HEK293 (cell line): ENCODE data around the gene SMOC1.

ENCODE experiments used
- CTCF ChIA-PET: fragments of 350-600 bp; formaldehyde crosslinking; extraction: SDS; loops from one replicate; lab custom pipeline; 2021; ENCODE audit warnings: antibody characterized with exemption; lab: Yijun Ruan, JAX
- POLR2A ChIA-PET: fragments of 300-600 bp; formaldehyde crosslinking; extraction: SDS; loops from one replicate; lab custom pipeline; 2020; ENCODE audit warnings: antibody characterized with exemption, inconsistent platforms; lab: Yijun Ruan, JAX
- H3K27ac ChIP-seq: fragments of 200-500 bp; sonication (Bioruptor generic); 2 replicates; pipeline ENCODE4 v1.5.1; 2014; ENCODE audit warnings: low read depth, low read length, control low read depth, inconsistent platforms; ENCODE audit errors: extremely low read depth
- H3K36me3 ChIP-seq, 2 experiments: fragments of 200-500 bp in 1 of 2; sonication (Bioruptor generic) in 1 of 2; 1 replicate in 1 of 2; 2 replicates in 1 of 2; pipeline ENCODE4 v1.5.1; 2014 to 2017; ENCODE audit warnings: inconsistent platforms in 2 of 2, low read length in 2 of 2; ENCODE audit not compliant: control insufficient read depth in 2 of 2, insufficient read depth in 1 of 2
- H3K4me1 ChIP-seq: fragments of 200-500 bp; sonication (Bioruptor generic); 2 replicates; pipeline ENCODE4 v1.5.1; 2014; ENCODE audit warnings: mild to moderate bottlenecking, low read length, inconsistent platforms; ENCODE audit not compliant: control insufficient read depth, insufficient read depth
- H3K4me3 ChIP-seq: 2 replicates; pipeline ENCODE4 v1.5.1; 2011; ENCODE audit warnings: low read depth, mild to moderate bottlenecking, control low read depth, low read length, moderate library complexity
- H3K9me3 ChIP-seq: fragments of 200-500 bp; sonication (Bioruptor generic); 2 replicates; pipeline ENCODE4 v1.5.1; 2014; ENCODE audit warnings: low read depth, low read length, inconsistent platforms; ENCODE audit not compliant: control insufficient read depth, insufficient read depth
- BCL11A ChIP-seq: fragments of 450-650 bp; formaldehyde crosslinking; IDR thresholded peaks from 2 replicates; pipeline ENCODE4 v1.5.1; 2016; ENCODE audit warnings: low read depth, missing biosample characterization, missing genetic modification characterization
- EGR2 ChIP-seq: fragments of 450-650 bp; formaldehyde crosslinking; IDR thresholded peaks from 2 replicates; pipeline ENCODE4 v1.5.1; 2016; ENCODE audit warnings: low read depth, missing biosample characterization, missing genetic modification characterization
- FEZF1 ChIP-seq: fragments of 450-650 bp; formaldehyde crosslinking; IDR thresholded peaks from 2 replicates; pipeline ENCODE4 v1.5.1; 2016; ENCODE audit warnings: missing biosample characterization, missing genetic modification characterization
- GFI1B ChIP-seq: fragments of 450-650 bp; formaldehyde crosslinking; IDR thresholded peaks from 2 replicates; pipeline ENCODE4 v1.5.1; 2016; ENCODE audit warnings: missing biosample characterization, missing genetic modification characterization
- GLI2 ChIP-seq: fragments of 450-650 bp; formaldehyde crosslinking; IDR thresholded peaks from 2 replicates; pipeline ENCODE4; 2017; ENCODE audit warnings: missing biosample characterization, missing genetic modification characterization, low read depth, borderline replicate concordance
- GLI4 ChIP-seq: fragments of 450-650 bp; formaldehyde crosslinking; IDR thresholded peaks from 2 replicates; pipeline ENCODE4 v1.5.1; 2016; ENCODE audit warnings: missing biosample characterization, missing genetic modification characterization
- GLIS1 ChIP-seq: fragments of 450-650 bp; formaldehyde crosslinking; IDR thresholded peaks from 2 replicates; pipeline ENCODE4 v1.5.1; 2016; ENCODE audit warnings: missing biosample characterization, missing genetic modification characterization
- KLF7 ChIP-seq: fragments of 450-650 bp; formaldehyde crosslinking; IDR thresholded peaks from 2 replicates; pipeline ENCODE4 v1.5.1; 2016; ENCODE audit warnings: missing biosample characterization, missing genetic modification characterization, borderline replicate concordance
- PRDM1 ChIP-seq: fragments of 450-650 bp; formaldehyde crosslinking; IDR thresholded peaks from 2 replicates; pipeline ENCODE4; 2016; ENCODE audit warnings: missing biosample characterization, missing genetic modification characterization
- SP7 ChIP-seq: fragments of 450-650 bp; formaldehyde crosslinking; IDR thresholded peaks from 2 replicates; pipeline ENCODE4 v1.5.1; 2016; ENCODE audit warnings: missing biosample characterization, missing genetic modification characterization
- ZFP41 ChIP-seq: fragments of 450-650 bp; formaldehyde crosslinking; IDR thresholded peaks from 2 replicates; pipeline ENCODE4 v1.5.1; 2016; ENCODE audit warnings: missing biosample characterization, missing genetic modification characterization, borderline replicate concordance
- ZNF16 ChIP-seq: fragments of 450-650 bp; formaldehyde crosslinking; IDR thresholded peaks from 2 replicates; pipeline ENCODE4 v1.5.1; 2016; ENCODE audit warnings: low read depth, missing biosample characterization, missing genetic modification characterization
- ZNF174 ChIP-seq: fragments of 450-650 bp; formaldehyde crosslinking; IDR thresholded peaks from 2 replicates; pipeline ENCODE4 v1.5.0; 2017; ENCODE audit warnings: missing biosample characterization, mild to moderate bottlenecking, missing genetic modification characterization
- ZNF19 ChIP-seq: fragments of 450-650 bp; formaldehyde crosslinking; IDR thresholded peaks from 2 replicates; pipeline ENCODE4; 2016; ENCODE audit warnings: missing biosample characterization, missing genetic modification characterization, low read depth
- ZNF335 ChIP-seq: fragments of 450-650 bp; formaldehyde crosslinking; conservative IDR thresholded peaks from 2 replicates; pipeline ENCODE4 v1.5.1; 2016; ENCODE audit warnings: missing biosample characterization, missing genetic modification characterization
- ZNF514 ChIP-seq: fragments of 450-650 bp; formaldehyde crosslinking; IDR thresholded peaks from 2 replicates; pipeline ENCODE4 v1.5.1; 2016; ENCODE audit warnings: missing biosample characterization, missing genetic modification characterization
- ZNF530 ChIP-seq: fragments of 450-650 bp; formaldehyde crosslinking; IDR thresholded peaks from 2 replicates; pipeline ENCODE4 v1.5.1; 2016; ENCODE audit warnings: low read depth, missing biosample characterization, missing genetic modification characterization
- ZNF585B ChIP-seq: fragments of 450-650 bp; formaldehyde crosslinking; IDR thresholded peaks from 2 replicates; pipeline ENCODE4 v1.5.1; 2016; ENCODE audit warnings: missing biosample characterization, missing genetic modification characterization
- ZNF747 ChIP-seq: fragments of 450-650 bp; formaldehyde crosslinking; IDR thresholded peaks from 2 replicates; pipeline ENCODE4 v1.5.1; 2016; ENCODE audit warnings: missing biosample characterization, missing genetic modification characterization
- ZSCAN23 ChIP-seq: fragments of 450-650 bp; formaldehyde crosslinking; IDR thresholded peaks from 2 replicates; pipeline ENCODE4 v1.5.1; 2016; ENCODE audit warnings: missing biosample characterization, missing genetic modification characterization
- TF ChIP-seq, protein P1 (sequence below): fragments of 450-650 bp; formaldehyde crosslinking; IDR thresholded peaks from 2 replicates; pipeline ENCODE4 v1.5.1; 2016; ENCODE audit warnings: missing biosample characterization, missing genetic modification characterization
- TF ChIP-seq, protein P2 (sequence below): fragments of 450-650 bp; formaldehyde crosslinking; IDR thresholded peaks from 2 replicates; pipeline ENCODE4 v1.5.1; 2016; ENCODE audit warnings: missing biosample characterization, missing genetic modification characterization, low read depth
- TF ChIP-seq, protein P3 (sequence below): fragments of 450-650 bp; formaldehyde crosslinking; IDR thresholded peaks from 2 replicates; pipeline ENCODE4 v1.5.1; 2016; ENCODE audit warnings: missing biosample characterization, missing genetic modification characterization, low read depth

Gene SMOC1

DNA sequence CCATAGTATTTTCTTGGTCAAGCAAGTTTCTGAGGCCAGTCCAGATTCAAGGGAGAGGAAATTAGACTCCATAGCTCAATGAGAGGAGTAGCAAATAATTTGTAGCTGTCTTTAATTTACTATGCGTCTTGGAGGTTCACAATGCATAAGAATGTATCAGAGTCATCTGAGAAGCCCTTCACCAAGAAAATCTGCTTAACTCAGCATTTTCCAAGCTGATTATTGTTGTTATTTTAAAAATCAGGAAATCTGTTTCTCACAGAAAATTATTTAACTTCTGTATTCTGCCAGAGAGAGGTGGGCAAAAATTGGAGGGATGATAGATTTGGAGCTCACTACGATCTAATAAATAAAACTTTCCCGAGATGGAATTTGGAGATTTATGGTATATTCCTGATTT, 72.0 kb downstream of the SMOC1 start:
- H3K27ac ChIP-seq, result no peak overlapping the region
- H3K4me1 ChIP-seq, result no peaks in the 10 kb centered on the region
- TF ChIP-seq ZNF16, result no peak
- TF ChIP-seq PRDM1, result no peak
- TF ChIP-seq GLI2 (tag by site-specific recombination), result no peak
- no peak for TF ChIP-seq ZNF335
- TF ChIP-seq EGR2, result no peak
- H3K9me3 ChIP-seq, result no peaks in the 10 kb centered on the region
- no peak overlapping the region for H3K4me3 ChIP-seq
- CTCF ChIA-PET, result interaction anchor here (0.5 to 1.6 kb wide), 4 partner anchors 17 to 157 kb away, joined by 3 to 6 read pairs (median 3); no protein-coding TSS in a partner anchor
- POLR2A ChIA-PET, result no interaction called here
- H3K36me3 ChIP-seq, result peaks cover 0 to 32% of the 10 kb centered on the region in 2 experiments; a peak in 2 of 3 replicates

DNA sequence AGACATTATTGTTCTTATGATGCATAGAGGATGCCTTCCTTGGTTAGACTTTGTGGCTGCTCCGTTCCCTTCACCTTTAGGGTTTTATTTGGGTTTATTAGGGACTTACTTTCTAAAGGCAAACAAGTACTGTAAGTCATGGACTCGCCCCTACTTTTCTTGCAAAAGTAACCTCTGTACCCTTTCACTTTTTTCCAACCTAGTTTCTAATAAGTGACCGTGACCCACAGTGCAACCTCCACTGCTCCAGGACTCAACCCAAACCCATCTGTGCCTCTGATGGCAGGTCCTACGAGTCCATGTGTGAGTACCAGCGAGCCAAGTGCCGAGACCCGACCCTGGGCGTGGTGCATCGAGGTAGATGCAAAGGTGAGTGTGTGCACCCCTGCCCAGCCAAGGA, 72.7 kb downstream of the SMOC1 start:
- Histone ChIP-seq H3K27ac (no peak overlapping the region), H3K36me3 (peaks cover 0 to 37% of the 10 kb centered on the region in 2 experiments; a peak in 2 of 3 replicates), H3K9me3 (no peaks in the 10 kb centered on the region), H3K4me1 (no peaks in the 10 kb centered on the region), H3K4me3 (no peak overlapping the region)
- POLR2A ChIA-PET, result no interaction called here
- no peak for TF ChIP-seq ZSCAN23 (tag by site-specific recombination)
- no peak for TF ChIP-seq ZNF747
- no peak for TF ChIP-seq SP7 (tag by site-specific recombination)
- no peak for TF ChIP-seq ZNF174 (tag by site-specific recombination)
- no peak for TF ChIP-seq GFI1B (tag by site-specific recombination)
- TF ChIP-seq ZNF16, result no peak
- no peak for TF ChIP-seq ZNF530
- no peak for TF ChIP-seq FEZF1 (tag by site-specific recombination)
- TF ChIP-seq, protein P1, sequence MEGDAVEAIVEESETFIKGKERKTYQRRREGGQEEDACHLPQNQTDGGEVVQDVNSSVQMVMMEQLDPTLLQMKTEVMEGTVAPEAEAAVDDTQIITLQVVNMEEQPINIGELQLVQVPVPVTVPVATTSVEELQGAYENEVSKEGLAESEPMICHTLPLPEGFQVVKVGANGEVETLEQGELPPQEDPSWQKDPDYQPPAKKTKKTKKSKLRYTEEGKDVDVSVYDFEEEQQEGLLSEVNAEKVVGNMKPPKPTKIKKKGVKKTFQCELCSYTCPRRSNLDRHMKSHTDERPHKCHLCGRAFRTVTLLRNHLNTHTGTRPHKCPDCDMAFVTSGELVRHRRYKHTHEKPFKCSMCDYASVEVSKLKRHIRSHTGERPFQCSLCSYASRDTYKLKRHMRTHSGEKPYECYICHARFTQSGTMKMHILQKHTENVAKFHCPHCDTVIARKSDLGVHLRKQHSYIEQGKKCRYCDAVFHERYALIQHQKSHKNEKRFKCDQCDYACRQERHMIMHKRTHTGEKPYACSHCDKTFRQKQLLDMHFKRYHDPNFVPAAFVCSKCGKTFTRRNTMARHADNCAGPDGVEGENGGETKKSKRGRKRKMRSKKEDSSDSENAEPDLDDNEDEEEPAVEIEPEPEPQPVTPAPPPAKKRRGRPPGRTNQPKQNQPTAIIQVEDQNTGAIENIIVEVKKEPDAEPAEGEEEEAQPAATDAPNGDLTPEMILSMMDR, result no peak
- TF ChIP-seq, protein P2, sequence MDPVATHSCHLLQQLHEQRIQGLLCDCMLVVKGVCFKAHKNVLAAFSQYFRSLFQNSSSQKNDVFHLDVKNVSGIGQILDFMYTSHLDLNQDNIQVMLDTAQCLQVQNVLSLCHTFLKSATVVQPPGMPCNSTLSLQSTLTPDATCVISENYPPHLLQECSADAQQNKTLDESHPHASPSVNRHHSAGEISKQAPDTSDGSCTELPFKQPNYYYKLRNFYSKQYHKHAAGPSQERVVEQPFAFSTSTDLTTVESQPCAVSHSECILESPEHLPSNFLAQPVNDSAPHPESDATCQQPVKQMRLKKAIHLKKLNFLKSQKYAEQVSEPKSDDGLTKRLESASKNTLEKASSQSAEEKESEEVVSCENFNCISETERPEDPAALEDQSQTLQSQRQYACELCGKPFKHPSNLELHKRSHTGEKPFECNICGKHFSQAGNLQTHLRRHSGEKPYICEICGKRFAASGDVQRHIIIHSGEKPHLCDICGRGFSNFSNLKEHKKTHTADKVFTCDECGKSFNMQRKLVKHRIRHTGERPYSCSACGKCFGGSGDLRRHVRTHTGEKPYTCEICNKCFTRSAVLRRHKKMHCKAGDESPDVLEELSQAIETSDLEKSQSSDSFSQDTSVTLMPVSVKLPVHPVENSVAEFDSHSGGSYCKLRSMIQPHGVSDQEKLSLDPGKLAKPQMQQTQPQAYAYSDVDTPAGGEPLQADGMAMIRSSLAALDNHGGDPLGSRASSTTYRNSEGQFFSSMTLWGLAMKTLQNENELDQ (tag by site-specific recombination), result no peak
- CTCF ChIA-PET, result interaction anchor here (1.6 kb wide), 1 partner anchor 61 kb away, joined by 6 read pairs; no protein-coding TSS in a partner anchor

DNA sequence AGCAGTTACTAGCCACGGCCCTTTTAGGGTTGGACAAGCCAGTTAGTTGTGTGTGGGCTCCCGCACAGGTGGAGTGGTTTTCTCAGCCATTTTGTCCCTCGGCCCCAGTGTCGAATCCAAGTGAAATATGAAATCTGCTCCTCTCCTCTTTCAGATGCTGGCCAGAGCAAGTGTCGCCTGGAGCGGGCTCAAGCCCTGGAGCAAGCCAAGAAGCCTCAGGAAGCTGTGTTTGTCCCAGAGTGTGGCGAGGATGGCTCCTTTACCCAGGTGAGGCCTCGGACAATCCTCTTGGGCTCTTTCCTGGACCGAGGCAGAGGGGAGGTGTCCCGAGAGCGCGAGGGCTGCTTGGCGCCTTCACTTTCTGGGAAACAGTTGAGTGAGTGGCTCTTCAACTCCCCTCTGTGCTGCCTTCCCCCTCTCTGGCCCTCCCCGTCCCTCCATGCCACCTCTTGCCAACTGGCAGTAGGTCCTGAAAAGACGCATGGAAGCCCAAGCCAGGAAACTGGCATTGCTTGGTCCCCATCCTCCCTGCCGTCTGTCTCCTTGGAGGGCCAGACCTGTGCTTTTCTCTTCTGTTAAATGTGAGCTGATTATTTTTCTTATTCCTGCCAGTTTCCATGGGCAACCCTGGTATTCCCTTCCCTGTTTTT, 74.2 kb downstream of the SMOC1 start:
- ChIA-PET CTCF (no interaction called here), POLR2A (no interaction called here)
- Histone ChIP-seq H3K4me1 (no peaks in the 10 kb centered on the region), H3K36me3 (peaks cover 0 to 39% of the 10 kb centered on the region in 2 experiments; a peak in 2 of 3 replicates), H3K9me3 (no peaks in the 10 kb centered on the region), H3K27ac (no peak overlapping the region), H3K4me3 (no peak overlapping the region)
- TF ChIP-seq, protein P3, sequence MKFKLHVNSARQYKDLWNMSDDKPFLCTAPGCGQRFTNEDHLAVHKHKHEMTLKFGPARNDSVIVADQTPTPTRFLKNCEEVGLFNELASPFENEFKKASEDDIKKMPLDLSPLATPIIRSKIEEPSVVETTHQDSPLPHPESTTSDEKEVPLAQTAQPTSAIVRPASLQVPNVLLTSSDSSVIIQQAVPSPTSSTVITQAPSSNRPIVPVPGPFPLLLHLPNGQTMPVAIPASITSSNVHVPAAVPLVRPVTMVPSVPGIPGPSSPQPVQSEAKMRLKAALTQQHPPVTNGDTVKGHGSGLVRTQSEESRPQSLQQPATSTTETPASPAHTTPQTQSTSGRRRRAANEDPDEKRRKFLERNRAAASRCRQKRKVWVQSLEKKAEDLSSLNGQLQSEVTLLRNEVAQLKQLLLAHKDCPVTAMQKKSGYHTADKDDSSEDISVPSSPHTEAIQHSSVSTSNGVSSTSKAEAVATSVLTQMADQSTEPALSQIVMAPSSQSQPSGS (tag by site-specific recombination), result no peak
- TF ChIP-seq BCL11A (tag by site-specific recombination), result no peak
- no peak for TF ChIP-seq EGR2
- no peak for TF ChIP-seq KLF7 (tag by site-specific recombination)
- TF ChIP-seq ZNF585B (tag by site-specific recombination), result no peak
- no peak for TF ChIP-seq GLI4
- no peak for TF ChIP-seq ZFP41 (tag by site-specific recombination)
- TF ChIP-seq GLIS1 (tag by site-specific recombination), result no peak
- TF ChIP-seq ZNF514 (tag by site-specific recombination), result no peak
- TF ChIP-seq ZNF19 (tag by site-specific recombination), result no peak
